Fibroblast of lung (primary cell): Measurements from ENCODE around the gene BCAR3. TPM values are rescaled to one million over a fixed set of nuclear protein-coding genes. Genes with fewer than 3 reads are reported as not detected.
"Not testable (repeated sequence)": the region's sequence is repeated elsewhere in the genome, so short reads cannot be mapped to it uniquely, and the experiment has no call there.

Experiments used
- DNase-seq, 2 donors: peaks; one replicate each; pipeline versions ENCODE4 v3.0.0 to v3.0.0-alpha.2; 2010; ENCODE audit warnings: low read depth in 2 of 2
- H2AFZ ChIP-seq: 2 replicates; pipeline ENCODE4 v1.5.1; 2012; ENCODE audit warnings: low read length, control low read depth, inconsistent platforms
- H3K27ac ChIP-seq: 2 replicates; pipeline ENCODE4 v1.5.1; 2011; ENCODE audit warnings: low read length, control low read depth; ENCODE audit not compliant: insufficient read depth
- H3K27me3 ChIP-seq: 2 replicates; pipeline ENCODE4 v1.5.1; 2011; ENCODE audit warnings: mild to moderate bottlenecking, low read length; ENCODE audit not compliant: control insufficient read depth, insufficient read depth
- H3K36me3 ChIP-seq: 2 replicates; pipeline ENCODE4 v1.5.1; 2011; ENCODE audit warnings: low read length; ENCODE audit not compliant: control insufficient read depth, insufficient read depth
- H3K4me1 ChIP-seq: 2 replicates; pipeline ENCODE4 v1.5.1; 2011; ENCODE audit warnings: low read length; ENCODE audit not compliant: control insufficient read depth, insufficient read depth; ENCODE audit errors: extremely low read depth
- H3K4me2 ChIP-seq: 2 replicates; pipeline ENCODE4 v1.5.1; 2011; ENCODE audit warnings: low read length, control low read depth; ENCODE audit not compliant: insufficient read depth; ENCODE audit errors: extremely low read depth
- H3K4me3 ChIP-seq, 4 experiments: fragments of 200-600 bp in 1 of 4; sonication (generic) in 1 of 4; replicated peaks in 1 of 4; 2 replicates each; pipeline ENCODE4 v1.5.1; 2011 to 2016; ENCODE audit warnings: low read length in 4 of 4, low read depth in 3 of 4, mild to moderate bottlenecking in 3 of 4, control low read depth in 2 of 4, inconsistent platforms in 1 of 4, mixed read lengths in 1 of 4; ENCODE audit not compliant: insufficient read depth in 1 of 4; ENCODE audit errors: control extremely low read depth in 1 of 4
- H3K79me2 ChIP-seq: 2 replicates; pipeline ENCODE4 v1.5.1; 2012; ENCODE audit warnings: mild to moderate bottlenecking, low read length, inconsistent platforms; ENCODE audit not compliant: control insufficient read depth, insufficient read depth
- H3K9ac ChIP-seq: 2 replicates; pipeline ENCODE4 v1.5.1; 2011; ENCODE audit warnings: mild to moderate bottlenecking, low read length, control low read depth; ENCODE audit not compliant: insufficient read depth
- H3K9me3 ChIP-seq: 2 replicates; pipeline ENCODE4 v1.5.1; 2012; ENCODE audit warnings: low read depth, low read length; ENCODE audit not compliant: control insufficient read depth, insufficient read depth
- H4K20me1 ChIP-seq: 2 replicates; pipeline ENCODE4 v1.5.1; 2011; ENCODE audit warnings: low read length; ENCODE audit not compliant: control insufficient read depth, insufficient read depth; ENCODE audit errors: extremely low read depth
- CTCF ChIP-seq, 2 donors: IDR thresholded peaks in 1 of 2; conservative IDR thresholded peaks in 1 of 2; 1 replicate in 1 of 2; 2 replicates in 1 of 2; pipeline ENCODE4 v1.5.1; 2011 to 2012; ENCODE audit warnings: low read length in 2 of 2, control low read depth in 1 of 2, inconsistent platforms in 1 of 2, low read depth in 1 of 2, mild to moderate bottlenecking in 1 of 2
- EZH2 ChIP-seq: IDR thresholded peaks from 2 replicates; pipeline ENCODE4 v1.5.1; 2012; ENCODE audit warnings: low read length, control low read depth, mild to moderate bottlenecking; ENCODE audit errors: missing control alignments
- polyA plus RNA-seq, 2 donors: library from polyadenylated mRNA; depleted of rRNA in 1 of 2; stranded (reverse) in 1 of 2; unstranded in 1 of 2; fragments of >200 nt; gene quantifications; 2 replicates each; pipeline ENCODE4 v1.2.1, GENCODE V29; 2011 to 2012; ENCODE audit warnings: missing spikeins in 1 of 2
- total RNA-seq: library from RNA; depleted of rRNA; stranded (reverse); fragments of >200 nt; gene quantifications from 2 replicates; pipeline ENCODE4 v1.2.1, GENCODE V29; 2014

BCAR3 gene
- total and polyA plus RNA-seq, 2 donors (not counting 1 experiment from before 2014, with no cell fraction given), result 12.6 to 35.2 TPM

- Histone ChIP-seq H4K20me1 (no peaks in the 10 kb centered on the region), H3K4me2 (no peak overlapping the region)
Measured at GRCh38 chr1:93653656-93654055, 28.0 kb downstream of the BCAR3 start.

GRCh38 chr1:93652323-93652949 lies 29.2 kb downstream of the BCAR3 start:
- no peak overlapping the region for H3K9ac ChIP-seq
- H3K36me3 ChIP-seq, result peaks cover 9% of the 10 kb centered on the region
- H3K27ac ChIP-seq, result no peak overlapping the region
- no peak overlapping the region for H2AFZ ChIP-seq
- H3K4me2 ChIP-seq, result no peak overlapping the region
- no peak for TF ChIP-seq CTCF (conservative IDR thresholded peaks at IDR 0.05 in 1 of 2, IDR thresholded peaks at IDR 0.05 in 1 of 2; ENCODE audit: low read depth in 1 of 2, low read length in 2 of 2)
- TF ChIP-seq EZH2, result no peak
- no peaks in the 10 kb centered on the region for H4K20me1 ChIP-seq
- no peaks in the 10 kb centered on the region for H3K9me3 ChIP-seq
- DNase-seq, result no peak
- peaks cover 2% of the 10 kb centered on the region for H3K4me1 ChIP-seq
- no peak overlapping the region for H3K4me3 ChIP-seq
- H3K79me2 ChIP-seq, result peaks cover 71% of the 10 kb centered on the region
- H3K27me3 ChIP-seq, result no peaks in the 10 kb centered on the region

More at GRCh38 chr1:93653656-93654055, 28.0 kb downstream of the BCAR3 start:
- no peak overlapping the region for H3K4me3 ChIP-seq
- no peaks in the 10 kb centered on the region for H3K27me3 ChIP-seq
- TF ChIP-seq CTCF (conservative IDR thresholded peaks at IDR 0.05 in 1 of 2, IDR thresholded peaks at IDR 0.05 in 1 of 2; ENCODE audit: low read depth in 1 of 2, low read length in 2 of 2), result no peak
- no peak for TF ChIP-seq EZH2
- H3K27ac ChIP-seq, result no peak overlapping the region
- DNase-seq, result no peak
- peaks cover 7% of the 10 kb centered on the region for H3K36me3 ChIP-seq
- no peak overlapping the region for H3K9ac ChIP-seq
- peaks cover 2% of the 10 kb centered on the region for H3K4me1 ChIP-seq
- no peak overlapping the region for H2AFZ ChIP-seq
- H3K79me2 ChIP-seq, result peaks cover 73% of the 10 kb centered on the region
- H3K9me3 ChIP-seq, result no peaks in the 10 kb centered on the region

- Histone ChIP-seq H2AFZ (no peak overlapping the region), H3K4me1 (peaks cover 2% of the 10 kb centered on the region), H3K4me3 (no peak overlapping the region), H3K36me3 (peaks cover 9% of the 10 kb centered on the region), H3K27ac (no peak overlapping the region), H3K79me2 (peaks cover 67% of the 10 kb centered on the region), H3K9ac (no peak overlapping the region), H4K20me1 (no peaks in the 10 kb centered on the region), H3K27me3 (no peaks in the 10 kb centered on the region), H3K9me3 (no peaks in the 10 kb centered on the region), H3K4me2 (no peak overlapping the region)
- DNase-seq, result no peak
- TF ChIP-seq EZH2, result no peak
- TF ChIP-seq CTCF (conservative IDR thresholded peaks at IDR 0.05 in 1 of 2, IDR thresholded peaks at IDR 0.05 in 1 of 2; ENCODE audit: low read depth in 1 of 2, low read length in 2 of 2), result no peak
Measured at GRCh38 chr1:93651695-93652094, 29.9 kb downstream of the BCAR3 start.

- not testable (repeated sequence) for H3K4me1 ChIP-seq, DNase-seq, H3K4me2 ChIP-seq, H3K9me3 ChIP-seq, H3K9ac ChIP-seq, H3K36me3 ChIP-seq, H3K4me3 ChIP-seq, H2AFZ ChIP-seq, H4K20me1 ChIP-seq, H3K27ac ChIP-seq, H3K27me3 ChIP-seq
- H3K79me2 ChIP-seq, result peaks cover 54% of the 10 kb centered on the region
Measured at GRCh38 chr1:93650159-93650558, 31.5 kb downstream of the BCAR3 start.
